A549 (cell line): Measurements from ENCODE around the gene ARSJ. TPM values are rescaled to one million over a fixed set of nuclear protein-coding genes. Genes with fewer than 3 reads are reported as not detected.

Experiments
- ATAC-seq, 2 experiments: fragments of 200-7000 bp in 1 of 2; fragments of >200 bp in 1 of 2; cut with Nextera tagmentation in 1 of 2; cut with Tn5 transposase in 1 of 2; 3 replicates each; pipeline versions ENCODE4 v1.8.0 to v1.9.1; 2018 to 2020; ENCODE audit warnings: mild to moderate bottlenecking in 1 of 2, moderate library complexity in 1 of 2
- CTCF ChIA-PET: fragments of 300-600 bp; sonication (Branson Sonifier 250); formaldehyde crosslinking; extraction: SDS; loops from one replicate; lab custom pipeline; 2021; ENCODE audit warnings: antibody characterized with exemption, inconsistent platforms; lab: Yijun Ruan, JAX
- POLR2A ChIA-PET: fragments of 350-600 bp; formaldehyde crosslinking; extraction: SDS; loops from one replicate; lab custom pipeline; 2021; ENCODE audit warnings: antibody characterized with exemption, inconsistent platforms; lab: Yijun Ruan, JAX
- DNase-seq, 2 experiments: peaks; one replicate each; pipeline versions ENCODE4 v3.0.0 to v3.0.0-alpha.2; 2011 to 2016; ENCODE audit warnings: low read depth in 1 of 2, low spot score in 1 of 2
- FAIRE-seq: peaks from 2 replicates; lab custom pipeline; 2011; peaks lifted over from hg19 to GRCh38; lab: Jason Lieb, UNC
- H3K27ac ChIP-seq, 2 experiments: fragments of >200 bp; sonication (Bioruptor Twin); formaldehyde crosslinking; 3 replicates each; pipeline ENCODE4 v1.5.1; 2016 to 2017
- H3K4me1 ChIP-seq: fragments of >200 bp; sonication (Bioruptor Twin); formaldehyde crosslinking; 3 replicates; pipeline ENCODE4 v1.6.1; 2016
- H3K4me2 ChIP-seq: fragments of >200 bp; sonication (Bioruptor Twin); formaldehyde crosslinking; 3 replicates; pipeline ENCODE4 v1.6.1; 2016
- H3K4me3 ChIP-seq: fragments of >200 bp; sonication (Bioruptor Twin); formaldehyde crosslinking; 3 replicates; pipeline ENCODE4 v1.5.1; 2016
- H3K9me3 ChIP-seq: fragments of >200 bp; sonication (Bioruptor Twin); formaldehyde crosslinking; 3 replicates; pipeline ENCODE4 v1.6.1; 2016
- CEBPB ChIP-seq, 2 experiments: fragments of >200 bp in 1 of 2; sonication (Bioruptor Twin) in 1 of 2; formaldehyde crosslinking in 1 of 2; IDR thresholded peaks; 2 replicates each; pipeline ENCODE4 v1.6.1; 2012 to 2016
- CHD2 ChIP-seq: fragments of 150-350 bp; IDR thresholded peaks from 2 replicates; pipeline ENCODE4 v1.6.1; 2014; ENCODE audit warnings: low read length; ENCODE audit not compliant: partially characterized antibody
- EHF ChIP-seq: fragments of 250-450 bp; sonication (Bioruptor Pico); IDR thresholded peaks from 2 replicates; pipeline ENCODE4 v1.5.0; 2020; ENCODE audit warnings: mild to moderate bottlenecking
- FOXS1 ChIP-seq: fragments of 250-450 bp; sonication (Bioruptor Pico); IDR thresholded peaks from 2 replicates; pipeline ENCODE4 v1.5.0; 2020; ENCODE audit warnings: mild to moderate bottlenecking, moderate library complexity
- HOXA7 ChIP-seq: fragments of 250-450 bp; sonication (Bioruptor Pico); IDR thresholded peaks from 2 replicates; pipeline ENCODE4 v1.5.0; 2020; ENCODE audit warnings: mild to moderate bottlenecking, moderate library complexity
- HOXB13 ChIP-seq: fragments of 250-450 bp; sonication (Bioruptor Pico); IDR thresholded peaks from 2 replicates; pipeline ENCODE4 v1.5.0; 2020; ENCODE audit warnings: low read depth, mild to moderate bottlenecking, moderate library complexity
- HOXB5 ChIP-seq: fragments of 250-450 bp; sonication (Bioruptor Pico); IDR thresholded peaks from 2 replicates; pipeline ENCODE4 v1.5.0; 2020; ENCODE audit warnings: mild to moderate bottlenecking, moderate library complexity
- JUN ChIP-seq, 2 experiments: fragments of >200 bp; sonication (Bioruptor Twin); formaldehyde crosslinking; IDR thresholded peaks; 2 replicates in 1 of 2; 3 replicates in 1 of 2; pipeline ENCODE4 v1.6.1; 2016 to 2017
- JUNB ChIP-seq: fragments of >200 bp; sonication (Bioruptor Twin); formaldehyde crosslinking; IDR thresholded peaks from 2 replicates; pipeline ENCODE4 v1.6.1; 2016
- PHF8 ChIP-seq: fragments of 200-600 bp; sonication (generic); IDR thresholded peaks from 2 replicates; pipeline ENCODE4 v1.6.1; 2016; ENCODE audit warnings: low read depth, mild to moderate bottlenecking, antibody characterized with exemption, moderate library complexity, borderline replicate concordance
- POLR2A ChIP-seq: IDR thresholded peaks from 2 replicates; pipeline ENCODE4 v1.6.1; 2012; ENCODE audit warnings: mild to moderate bottlenecking, low read length
- RARB ChIP-seq: fragments of 250-450 bp; sonication (Bioruptor Pico); IDR thresholded peaks from 2 replicates; pipeline ENCODE4 v1.8.0; 2021; ENCODE audit warnings: mild to moderate bottlenecking, moderate library complexity
- RCOR1 ChIP-seq: fragments of 150-350 bp; IDR thresholded peaks from 2 replicates; pipeline ENCODE4 v1.6.1; 2014; ENCODE audit warnings: antibody characterized with exemption, low read length, low read depth
- TFCP2L1 ChIP-seq: fragments of 250-450 bp; sonication (Bioruptor Pico); IDR thresholded peaks from 2 replicates; pipeline ENCODE4 v1.5.0; 2021; ENCODE audit warnings: mild to moderate bottlenecking
- USF2 ChIP-seq: fragments of 450-650 bp; IDR thresholded peaks from 2 replicates; pipeline ENCODE4 v1.6.1; 2014; ENCODE audit warnings: antibody characterized with exemption
- ZC3H11A ChIP-seq: fragments of 450-650 bp; IDR thresholded peaks from 2 replicates; pipeline ENCODE4 v1.6.1; 2014; ENCODE audit warnings: antibody characterized with exemption, mild to moderate bottlenecking
- ZFP36 ChIP-seq: fragments of 450-650 bp; IDR thresholded peaks from 2 replicates; pipeline ENCODE4 v1.6.1; 2014; ENCODE audit warnings: borderline replicate concordance; ENCODE audit not compliant: partially characterized antibody
- WGBS: methylation state at CpG from one replicate; pipeline ENCODE4 v1.1.6; 2017; ENCODE audit errors: missing lambda C conversion rate; 5-methylcytosine and 5-hydroxymethylcytosine counted together
- polyA plus RNA-seq, 4 experiments: library from polyadenylated mRNA; depleted of rRNA in 3 of 4; stranded (reverse); fragments of >200 nt; fragmentation: RNase III in 1 of 4; extraction: RNeasy Plus Mini Kit Qiagen cat#74134 plus additional on column Dnase treatment in 1 of 4; gene quantifications; 2 replicates in 3 of 4; 3 replicates in 1 of 4; pipeline ENCODE4 v1.2.3, GENCODE V29; 2011 to 2017
- TF ChIP-seq, protein P1 (sequence below): fragments of 200-600 bp; sonication (generic); IDR thresholded peaks from 2 replicates; pipeline ENCODE4 v1.6.1; 2016; ENCODE audit warnings: antibody characterized with exemption, mild to moderate bottlenecking, moderate library complexity
- TF ChIP-seq, protein P2 (sequence below): fragments of 150-350 bp; IDR thresholded peaks from 2 replicates; pipeline ENCODE4 v1.6.1; 2014; ENCODE audit warnings: low read depth, mild to moderate bottlenecking, low read length
- TF ChIP-seq, protein P3 (sequence below): fragments of >200 bp; sonication (Bioruptor Twin); formaldehyde crosslinking; IDR thresholded peaks from 3 replicates; pipeline ENCODE4 v1.5.1; 2016
- TF ChIP-seq, protein P4 (sequence below): fragments of >200 bp; sonication (Bioruptor Twin); formaldehyde crosslinking; IDR thresholded peaks from 3 replicates; pipeline ENCODE4 v1.6.1; 2016

The ARSJ gene
- polyA plus RNA-seq, 2 of the 4 experiments (the other 2 are of a cell fraction), result 3.0 to 8.6 TPM

DNA sequence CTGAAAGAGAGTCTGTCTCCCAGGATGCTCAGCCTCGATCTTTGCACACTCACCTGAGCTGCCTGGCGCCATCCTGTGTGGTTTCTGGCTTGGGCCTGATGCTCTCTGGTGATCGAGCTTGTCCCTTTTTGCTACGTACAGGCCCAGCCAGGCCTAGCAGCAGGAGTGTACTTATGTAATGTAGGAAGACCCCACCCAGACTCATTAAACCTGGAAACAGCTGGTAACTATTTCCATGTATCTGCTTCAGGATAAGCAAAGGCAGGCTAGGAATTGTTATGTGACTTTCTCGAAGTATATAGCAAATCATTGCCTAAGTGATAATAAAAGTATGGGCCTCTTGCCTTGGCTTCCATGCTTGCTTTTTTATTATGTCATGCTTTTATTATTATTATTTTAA is 18.6 kb upstream of the ARSJ start (continued):
- TF ChIP-seq, protein P1, sequence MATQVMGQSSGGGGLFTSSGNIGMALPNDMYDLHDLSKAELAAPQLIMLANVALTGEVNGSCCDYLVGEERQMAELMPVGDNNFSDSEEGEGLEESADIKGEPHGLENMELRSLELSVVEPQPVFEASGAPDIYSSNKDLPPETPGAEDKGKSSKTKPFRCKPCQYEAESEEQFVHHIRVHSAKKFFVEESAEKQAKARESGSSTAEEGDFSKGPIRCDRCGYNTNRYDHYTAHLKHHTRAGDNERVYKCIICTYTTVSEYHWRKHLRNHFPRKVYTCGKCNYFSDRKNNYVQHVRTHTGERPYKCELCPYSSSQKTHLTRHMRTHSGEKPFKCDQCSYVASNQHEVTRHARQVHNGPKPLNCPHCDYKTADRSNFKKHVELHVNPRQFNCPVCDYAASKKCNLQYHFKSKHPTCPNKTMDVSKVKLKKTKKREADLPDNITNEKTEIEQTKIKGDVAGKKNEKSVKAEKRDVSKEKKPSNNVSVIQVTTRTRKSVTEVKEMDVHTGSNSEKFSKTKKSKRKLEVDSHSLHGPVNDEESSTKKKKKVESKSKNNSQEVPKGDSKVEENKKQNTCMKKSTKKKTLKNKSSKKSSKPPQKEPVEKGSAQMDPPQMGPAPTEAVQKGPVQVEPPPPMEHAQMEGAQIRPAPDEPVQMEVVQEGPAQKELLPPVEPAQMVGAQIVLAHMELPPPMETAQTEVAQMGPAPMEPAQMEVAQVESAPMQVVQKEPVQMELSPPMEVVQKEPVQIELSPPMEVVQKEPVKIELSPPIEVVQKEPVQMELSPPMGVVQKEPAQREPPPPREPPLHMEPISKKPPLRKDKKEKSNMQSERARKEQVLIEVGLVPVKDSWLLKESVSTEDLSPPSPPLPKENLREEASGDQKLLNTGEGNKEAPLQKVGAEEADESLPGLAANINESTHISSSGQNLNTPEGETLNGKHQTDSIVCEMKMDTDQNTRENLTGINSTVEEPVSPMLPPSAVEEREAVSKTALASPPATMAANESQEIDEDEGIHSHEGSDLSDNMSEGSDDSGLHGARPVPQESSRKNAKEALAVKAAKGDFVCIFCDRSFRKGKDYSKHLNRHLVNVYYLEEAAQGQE, result no peak
- TF ChIP-seq, all 56 proteins: peak for 0

DNA sequence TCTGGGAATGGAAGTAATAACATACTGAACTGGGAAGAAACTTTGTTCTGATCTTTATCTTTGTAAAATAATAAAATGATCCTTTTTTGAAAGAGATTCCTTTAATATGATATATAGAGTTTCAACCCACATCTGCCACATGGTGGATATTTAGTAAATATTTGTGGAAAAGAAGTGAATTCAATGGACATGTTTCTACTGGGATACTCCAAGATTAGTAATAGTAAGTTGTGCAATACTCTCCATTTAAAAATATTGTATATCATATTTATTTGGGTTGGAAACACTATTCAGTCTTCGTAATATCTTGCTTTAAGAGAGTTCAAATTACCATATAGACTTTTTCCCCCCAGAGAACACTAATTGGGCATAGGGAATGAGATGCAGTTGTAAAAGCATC is 17.8 kb upstream of the ARSJ start:
- no peak overlapping the region for H3K4me3 ChIP-seq
- ATAC-seq, result no peak
- no peak for FAIRE-seq
- H3K4me2 ChIP-seq, result no peak overlapping the region
- ChIA-PET POLR2A (no interaction called here), CTCF (no interaction called here)
- no peak overlapping the region for H3K27ac ChIP-seq
- WGBS, result 85% methylated on average over 1 of the region's 1 CpG
- no peaks in the 10 kb centered on the region; the same call in 2 of the 3 replicates for H3K4me1 ChIP-seq
- no peaks in the 10 kb centered on the region for H3K9me3 ChIP-seq
- DNase-seq, result no peak
- TF ChIP-seq JUNB, result no peak
- TF ChIP-seq, protein P1, result no peak
- TF ChIP-seq CHD2, result no peak
- no peak for TF ChIP-seq HOXB5
- TF ChIP-seq ZC3H11A, result no peak
- TF ChIP-seq HOXB13, result no peak
- no peak for TF ChIP-seq CEBPB (IDR thresholded peaks at IDR 0.05)
- no peak for TF ChIP-seq TFCP2L1
- TF ChIP-seq, protein P2, sequence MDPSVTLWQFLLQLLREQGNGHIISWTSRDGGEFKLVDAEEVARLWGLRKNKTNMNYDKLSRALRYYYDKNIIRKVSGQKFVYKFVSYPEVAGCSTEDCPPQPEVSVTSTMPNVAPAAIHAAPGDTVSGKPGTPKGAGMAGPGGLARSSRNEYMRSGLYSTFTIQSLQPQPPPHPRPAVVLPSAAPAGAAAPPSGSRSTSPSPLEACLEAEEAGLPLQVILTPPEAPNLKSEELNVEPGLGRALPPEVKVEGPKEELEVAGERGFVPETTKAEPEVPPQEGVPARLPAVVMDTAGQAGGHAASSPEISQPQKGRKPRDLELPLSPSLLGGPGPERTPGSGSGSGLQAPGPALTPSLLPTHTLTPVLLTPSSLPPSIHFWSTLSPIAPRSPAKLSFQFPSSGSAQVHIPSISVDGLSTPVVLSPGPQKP, result no peak
- TF ChIP-seq POLR2A, result no peak

DNA sequence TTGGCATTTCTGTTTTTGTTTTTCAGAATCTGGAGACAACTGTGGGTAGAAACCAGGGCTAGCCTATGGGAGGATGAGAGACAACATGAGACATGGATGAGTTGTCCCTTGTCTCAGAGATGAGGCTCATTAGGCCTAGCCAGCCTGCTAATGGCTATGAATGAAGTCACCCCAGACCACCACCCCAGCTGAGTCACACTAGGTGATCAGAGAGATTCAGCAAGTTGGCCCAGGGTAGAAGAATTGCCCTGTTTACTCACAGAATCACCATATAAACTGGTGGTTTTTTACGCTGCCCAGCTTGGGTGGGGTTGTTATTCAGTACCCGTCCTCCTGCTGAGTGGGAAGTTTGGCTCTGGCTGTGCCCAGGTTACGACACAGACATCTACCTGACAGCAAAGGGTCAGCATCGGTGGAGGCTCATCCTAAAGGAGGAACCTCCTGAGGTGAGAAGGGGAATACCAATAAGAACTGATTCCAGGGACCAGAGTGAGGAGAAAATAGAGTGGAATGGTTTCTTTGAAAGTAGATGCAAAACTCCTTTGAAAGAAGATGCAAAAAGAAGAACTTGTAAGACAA is 17.2 kb upstream of the ARSJ start:
- TF ChIP-seq RARB (CRISPR knock-in tag), result no peak
- no peak for TF ChIP-seq USF2
- TF ChIP-seq HOXA7, result no peak
- TF ChIP-seq FOXS1 (CRISPR knock-in tag), result no peak
- TF ChIP-seq RCOR1, result no peak
- TF ChIP-seq, protein P2, result no peak
- TF ChIP-seq, protein P3, sequence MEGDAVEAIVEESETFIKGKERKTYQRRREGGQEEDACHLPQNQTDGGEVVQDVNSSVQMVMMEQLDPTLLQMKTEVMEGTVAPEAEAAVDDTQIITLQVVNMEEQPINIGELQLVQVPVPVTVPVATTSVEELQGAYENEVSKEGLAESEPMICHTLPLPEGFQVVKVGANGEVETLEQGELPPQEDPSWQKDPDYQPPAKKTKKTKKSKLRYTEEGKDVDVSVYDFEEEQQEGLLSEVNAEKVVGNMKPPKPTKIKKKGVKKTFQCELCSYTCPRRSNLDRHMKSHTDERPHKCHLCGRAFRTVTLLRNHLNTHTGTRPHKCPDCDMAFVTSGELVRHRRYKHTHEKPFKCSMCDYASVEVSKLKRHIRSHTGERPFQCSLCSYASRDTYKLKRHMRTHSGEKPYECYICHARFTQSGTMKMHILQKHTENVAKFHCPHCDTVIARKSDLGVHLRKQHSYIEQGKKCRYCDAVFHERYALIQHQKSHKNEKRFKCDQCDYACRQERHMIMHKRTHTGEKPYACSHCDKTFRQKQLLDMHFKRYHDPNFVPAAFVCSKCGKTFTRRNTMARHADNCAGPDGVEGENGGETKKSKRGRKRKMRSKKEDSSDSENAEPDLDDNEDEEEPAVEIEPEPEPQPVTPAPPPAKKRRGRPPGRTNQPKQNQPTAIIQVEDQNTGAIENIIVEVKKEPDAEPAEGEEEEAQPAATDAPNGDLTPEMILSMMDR, result no peak
- no peak for TF ChIP-seq ZFP36
- no peak for TF ChIP-seq PHF8
- no peak for TF ChIP-seq EHF
- TF ChIP-seq, protein P4, sequence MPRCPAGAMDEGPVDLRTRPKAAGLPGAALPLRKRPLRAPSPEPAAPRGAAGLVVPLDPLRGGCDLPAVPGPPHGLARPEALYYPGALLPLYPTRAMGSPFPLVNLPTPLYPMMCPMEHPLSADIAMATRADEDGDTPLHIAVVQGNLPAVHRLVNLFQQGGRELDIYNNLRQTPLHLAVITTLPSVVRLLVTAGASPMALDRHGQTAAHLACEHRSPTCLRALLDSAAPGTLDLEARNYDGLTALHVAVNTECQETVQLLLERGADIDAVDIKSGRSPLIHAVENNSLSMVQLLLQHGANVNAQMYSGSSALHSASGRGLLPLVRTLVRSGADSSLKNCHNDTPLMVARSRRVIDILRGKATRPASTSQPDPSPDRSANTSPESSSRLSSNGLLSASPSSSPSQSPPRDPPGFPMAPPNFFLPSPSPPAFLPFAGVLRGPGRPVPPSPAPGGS, result no peak
- no peak for TF ChIP-seq JUN (IDR thresholded peaks at IDR 0.05)
- DNase-seq (no peak), ATAC-seq (no peak), FAIRE-seq (no peak)
- no peak overlapping the region for H3K4me3 ChIP-seq
- ChIA-PET POLR2A (no interaction called here), CTCF (no interaction called here)
- H3K4me2 ChIP-seq, result no peak overlapping the region
- H3K4me1 ChIP-seq, result no peaks in the 10 kb centered on the region; the same call in 2 of the 3 replicates
- 68% methylated on average over 2 of the region's 4 CpGs for WGBS
- 0 out of 6 replicates have a peak overlapping the region, but pooled peaks of 1 of the 2 experiments have one; percentile 21 for H3K27ac ChIP-seq
- no peaks in the 10 kb centered on the region for H3K9me3 ChIP-seq
